ENCODE data around the gene ANKRD23. TPM values are rescaled to one million over a fixed set of nuclear protein-coding genes. Genes with fewer than 3 reads are reported as not detected.

ANKRD23 gene
- total and polyA plus RNA-seq, 2 of the 8 experiments (the other 6 are each of a cell fraction or from before 2014, with no cell fraction given), result 3.4 to 3.5 TPM

DNA sequence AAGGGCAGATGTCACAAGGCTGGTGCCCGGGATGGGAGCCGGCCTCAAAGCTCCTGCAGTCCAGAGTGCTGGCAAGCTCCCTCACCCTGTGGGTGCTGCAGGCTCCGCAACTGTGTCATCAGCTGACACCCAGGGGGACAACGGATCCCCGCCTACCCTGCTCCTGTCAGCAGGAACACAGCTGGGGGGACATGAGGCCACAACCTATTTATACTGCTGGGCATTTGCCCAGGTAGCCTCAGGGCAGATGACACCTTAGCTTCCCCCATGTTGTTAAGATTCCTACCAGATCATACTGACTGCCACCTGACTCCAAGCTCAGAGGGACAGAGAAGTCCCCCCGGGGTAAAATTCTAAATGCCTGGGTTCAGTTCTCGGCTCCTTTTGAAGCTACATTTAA lies 1.2 kb downstream of the ANKRD23 start:
- H3K18ac ChIP-seq (ENCODE audit: extremely low read depth, low read length), result no peak overlapping the region
- POLR2A ChIA-PET (ENCODE audit: partially characterized antibody), result interaction anchor here (0.6 to 6.9 kb wide), 9 partner anchors 9 to 260 kb away, joined by 3 to 39 read pairs (median 3); partner anchors contain the start of gene ANKRD39
- CTCF ChIA-PET (ENCODE audit: partially characterized antibody), result interaction anchor here (0.7 to 2.3 kb wide), 12 partner anchors 10 to 337 kb away, joined by 3 to 10 read pairs (median 3); partner anchors contain the start of gene ANKRD39
- TF ChIP-seq EGR1 (IDR thresholded peaks at IDR 0.05; ENCODE audit: borderline replicate concordance, low read depth, low read length), result no peak
- TF ChIP-seq SP4 (IDR thresholded peaks at IDR 0.05; ENCODE audit: low read length), result no peak
- TF ChIP-seq TAF7 (optimal IDR thresholded peaks at IDR 0.05; ENCODE audit: borderline replicate concordance, low read depth, low read length), result no peak
- no peak for TF ChIP-seq HDAC6 (IDR thresholded peaks at IDR 0.05; ENCODE audit: low read depth, low read length)
- no peak for TF ChIP-seq HDAC2 (IDR thresholded peaks at IDR 0.05; ENCODE audit: borderline replicate concordance in 1 of 2, low read depth in 2 of 2, low read length in 2 of 2)
- TF ChIP-seq, protein P1, sequence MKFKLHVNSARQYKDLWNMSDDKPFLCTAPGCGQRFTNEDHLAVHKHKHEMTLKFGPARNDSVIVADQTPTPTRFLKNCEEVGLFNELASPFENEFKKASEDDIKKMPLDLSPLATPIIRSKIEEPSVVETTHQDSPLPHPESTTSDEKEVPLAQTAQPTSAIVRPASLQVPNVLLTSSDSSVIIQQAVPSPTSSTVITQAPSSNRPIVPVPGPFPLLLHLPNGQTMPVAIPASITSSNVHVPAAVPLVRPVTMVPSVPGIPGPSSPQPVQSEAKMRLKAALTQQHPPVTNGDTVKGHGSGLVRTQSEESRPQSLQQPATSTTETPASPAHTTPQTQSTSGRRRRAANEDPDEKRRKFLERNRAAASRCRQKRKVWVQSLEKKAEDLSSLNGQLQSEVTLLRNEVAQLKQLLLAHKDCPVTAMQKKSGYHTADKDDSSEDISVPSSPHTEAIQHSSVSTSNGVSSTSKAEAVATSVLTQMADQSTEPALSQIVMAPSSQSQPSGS (IDR thresholded peaks at IDR 0.05; ENCODE audit: low read length), result no peak
- TF ChIP-seq FOSL1 (IDR thresholded peaks at IDR 0.05; ENCODE audit: insufficient read depth, low read depth, low read length), result no peak
- TF ChIP-seq BACH1 (IDR thresholded peaks at IDR 0.05; ENCODE audit: low read length), result no peak
- TF ChIP-seq SRF (IDR thresholded peaks at IDR 0.05; ENCODE audit: low read depth, low read length), result no peak
- no peak for TF ChIP-seq EP300 (IDR thresholded peaks at IDR 0.05; ENCODE audit: borderline replicate concordance in 1 of 2, low read depth in 2 of 2, low read length in 2 of 2)
- TF ChIP-seq TBP (IDR thresholded peaks at IDR 0.05; ENCODE audit: low read depth, low read length), result no peak
- no peak for TF ChIP-seq SUZ12 (IDR thresholded peaks at IDR 0.05; ENCODE audit: low read length)

More for the DNA sequence above, 1.2 kb downstream of the ANKRD23 start:
- FAIRE-seq (no peak), DNase-seq (ENCODE audit: low read depth in 1 of 2, low spot score in 2 of 2) (no peak)
- no peak overlapping the region for H3K27ac ChIP-seq (ENCODE audit: low read depth, low read length)
- no peaks in the 10 kb centered on the region for H3K23me2 ChIP-seq (ENCODE audit: low read depth, low read length)
- no peak overlapping the region for H4K8ac ChIP-seq (ENCODE audit: extremely low read depth, insufficient read depth, low read length)
- H4K91ac ChIP-seq (replicated peaks; ENCODE audit: insufficient read length, low read length), result no peak overlapping the region
- H2BK20ac ChIP-seq (ENCODE audit: low read length), result no peak overlapping the region
- H2BK5ac ChIP-seq (ENCODE audit: low read depth, low read length), result no peak overlapping the region
- H3K9me3 ChIP-seq (ENCODE audit: insufficient read depth in 2 of 2, low read depth in 1 of 2, low read length in 1 of 2), result no peaks in the 10 kb centered on the region
- H3K27me3 ChIP-seq (replicated peaks in 1 of 4; ENCODE audit: control insufficient read depth in 3 of 4, extremely low read depth in 1 of 4, insufficient read depth in 3 of 4, low read length in 3 of 4), result no peaks in the 10 kb centered on the region
- no peak overlapping the region for H3K9ac ChIP-seq (replicated peaks in 1 of 4; ENCODE audit: extremely low read depth in 1 of 4, low read depth in 3 of 4, low read length in 3 of 4)
- no peak overlapping the region for H2AFZ ChIP-seq (ENCODE audit: low read length)
- WGBS, 2 experiments (ENCODE audit: extremely low coverage in 1 of 2, insufficient coverage in 1 of 2, insufficient read length in 1 of 2, insufficient replicate concordance in 2 of 2, low coverage in 1 of 2, low lambda C conversion rate in 2 of 2, missing lambda C conversion rate in 1 of 2), result 92% methylated on average over 7 of the region's 7 CpGs; no CpG with 5 or more reads in 1 of the 2 experiments
- H3K14ac ChIP-seq (ENCODE audit: insufficient read length), result no peak overlapping the region
- H2BK120ac ChIP-seq (replicated peaks; ENCODE audit: low read depth, low read length), result no peak overlapping the region
- no peak overlapping the region for H3K4ac ChIP-seq (replicated peaks; ENCODE audit: insufficient read length, low read depth, low read length)
- peaks cover 4% of the 10 kb centered on the region; the same call in 1 of the 2 replicates for H3K79me1 ChIP-seq (ENCODE audit: low read depth, low read length)
- H2BK12ac ChIP-seq (ENCODE audit: low read depth, low read length), result no peak overlapping the region
- no peak overlapping the region for H3K4me3 ChIP-seq (ENCODE audit: extremely low read depth in 1 of 4, insufficient read depth in 2 of 4, low read depth in 3 of 4, low read length in 4 of 4)
- H4K20me1 ChIP-seq (replicated peaks in 1 of 2; ENCODE audit: control insufficient read depth in 1 of 2, insufficient read depth in 2 of 2, low read length in 2 of 2), result peaks cover 3 to 7% of the 10 kb centered on the region in 2 experiments
- H3K36me3 ChIP-seq (ENCODE audit: control insufficient read depth in 2 of 4, insufficient read depth in 4 of 4, low read length in 3 of 4), result peaks cover 0 to 8% (median 0%) of the 10 kb centered on the region in 4 experiments; a peak in 4 of 8 replicates
- H3K23ac ChIP-seq (ENCODE audit: insufficient read length), result no peak overlapping the region
- H3K79me2 ChIP-seq (ENCODE audit: control insufficient read depth in 1 of 2, insufficient read depth in 2 of 2, low read length in 2 of 2), result no peaks in the 10 kb centered on the region
- H3K4me2 ChIP-seq (ENCODE audit: insufficient read depth in 1 of 2, low read depth in 2 of 2, low read length in 2 of 2), result no peak overlapping the region
- H2AK5ac ChIP-seq (ENCODE audit: low read depth, low read length), result no peak overlapping the region
- H3K56ac ChIP-seq (replicated peaks; ENCODE audit: insufficient read length, low read depth, low read length), result no peak overlapping the region
- H3K4me1 ChIP-seq (replicated peaks in 1 of 4; ENCODE audit: control insufficient read depth in 3 of 4, insufficient read depth in 4 of 4, low read length in 3 of 4), result peaks cover 0 to 3% (median 0%) of the 10 kb centered on the region in 4 experiments; a peak in 1 of 7 replicates
- H2BK15ac ChIP-seq (ENCODE audit: low read length), result no peak overlapping the region
- H4K5ac ChIP-seq (ENCODE audit: insufficient read length, low read depth, low read length), result no peak overlapping the region

All from H1 (cell line).